GM18502 (cell line): ENCODE results near the gene TOLLIP.

Source experiments
- ATAC-seq: cut with Tn5 transposase; IDR thresholded peaks from one replicate; pipeline ENCODE4 v1.9.1; 2021; ENCODE audit warnings: mild to moderate bottlenecking; ENCODE audit not compliant: unreplicated experiment, poor library complexity

The TOLLIP gene

GRCh38 chr11:1317993-1318392 lies 8.6 kb upstream of the TOLLIP start:
- ATAC-seq, result no peak

- ATAC-seq, result no peak
Observed at GRCh38 chr11:1317432-1317831, 8.0 kb upstream of the TOLLIP start.

- no peak for ATAC-seq
Observed at GRCh38 chr11:1310772-1311468, 1.5 kb upstream of the TOLLIP start.

GRCh38 chr11:1310318-1310687 lies 871 bp upstream of the TOLLIP start:
- ATAC-seq, result no peak

- ATAC-seq, result peak; percentile 56
Observed at GRCh38 chr11:1308743-1309497, 512 bp downstream of the TOLLIP start.

- no peak for ATAC-seq
Observed at GRCh38 chr11:1307998-1308742, 1.3 kb downstream of the TOLLIP start.

- no peak for ATAC-seq
Observed at GRCh38 chr11:1307163-1307870, 2.1 kb downstream of the TOLLIP start.

- no peak for ATAC-seq
Observed at GRCh38 chr11:1306186-1307162, 3.0 kb downstream of the TOLLIP start.

GRCh38 chr11:1305501-1306056 lies 3.9 kb downstream of the TOLLIP start:
- no peak for ATAC-seq

GRCh38 chr11:1305063-1305495 lies 4.4 kb downstream of the TOLLIP start:
- ATAC-seq, result no peak

GRCh38 chr11:1304380-1304779 lies 5.1 kb downstream of the TOLLIP start:
- no peak for ATAC-seq

GRCh38 chr11:1303973-1304372 lies 5.5 kb downstream of the TOLLIP start:
- ATAC-seq, result no peak

GRCh38 chr11:1303126-1303821 lies 6.2 kb downstream of the TOLLIP start:
- ATAC-seq, result no peak

- no peak for ATAC-seq
Observed at GRCh38 chr11:1302461-1303125, 6.8 kb downstream of the TOLLIP start.

GRCh38 chr11:1302041-1302460 lies 7.4 kb downstream of the TOLLIP start:
- ATAC-seq, result no peak

GRCh38 chr11:1301220-1302000 lies 8.0 kb downstream of the TOLLIP start:
- no peak for ATAC-seq

- no peak for ATAC-seq
Observed at GRCh38 chr11:1300569-1301187, 8.8 kb downstream of the TOLLIP start.
